NCI-H1694 (cell line): ENCODE measurements around the gene LIPG.

Experiments
- DNase-seq: peaks from one replicate; lab custom pipeline; 2025; lab: John Stamatoyannopoulos, UW

Gene LIPG

DNA sequence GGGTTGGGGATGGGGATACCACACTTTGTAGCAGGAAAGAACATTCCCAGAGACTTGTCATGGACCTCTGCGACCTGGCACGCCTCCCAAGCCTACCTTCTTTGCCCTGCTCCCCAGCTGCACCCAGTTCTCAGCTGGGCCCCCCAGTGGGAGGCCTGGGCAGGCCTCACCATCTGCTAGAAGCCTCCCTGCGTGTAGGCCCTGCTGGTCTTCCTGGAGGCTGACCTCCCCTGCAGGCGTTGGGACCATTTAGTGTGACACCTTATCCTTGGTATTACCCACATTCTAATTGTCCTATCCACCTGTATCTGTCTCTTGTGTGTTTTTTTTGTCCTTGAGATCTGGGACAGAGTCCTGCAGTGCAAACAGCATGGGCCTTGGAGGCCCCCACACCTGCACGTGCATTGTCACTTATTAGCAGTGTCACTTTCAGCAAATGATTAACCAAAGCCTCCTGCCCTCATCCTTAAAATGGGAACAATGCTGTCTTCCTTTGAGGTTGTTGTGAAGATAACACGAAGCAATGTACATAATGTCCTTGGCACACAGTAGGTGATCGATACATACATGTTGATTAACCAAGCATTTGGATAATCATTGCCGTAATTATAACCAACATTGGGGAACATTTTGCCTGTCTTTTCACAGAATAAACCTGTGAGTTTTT, 77.2 kb downstream of the LIPG start:
- DNase-seq: no peak

DNA sequence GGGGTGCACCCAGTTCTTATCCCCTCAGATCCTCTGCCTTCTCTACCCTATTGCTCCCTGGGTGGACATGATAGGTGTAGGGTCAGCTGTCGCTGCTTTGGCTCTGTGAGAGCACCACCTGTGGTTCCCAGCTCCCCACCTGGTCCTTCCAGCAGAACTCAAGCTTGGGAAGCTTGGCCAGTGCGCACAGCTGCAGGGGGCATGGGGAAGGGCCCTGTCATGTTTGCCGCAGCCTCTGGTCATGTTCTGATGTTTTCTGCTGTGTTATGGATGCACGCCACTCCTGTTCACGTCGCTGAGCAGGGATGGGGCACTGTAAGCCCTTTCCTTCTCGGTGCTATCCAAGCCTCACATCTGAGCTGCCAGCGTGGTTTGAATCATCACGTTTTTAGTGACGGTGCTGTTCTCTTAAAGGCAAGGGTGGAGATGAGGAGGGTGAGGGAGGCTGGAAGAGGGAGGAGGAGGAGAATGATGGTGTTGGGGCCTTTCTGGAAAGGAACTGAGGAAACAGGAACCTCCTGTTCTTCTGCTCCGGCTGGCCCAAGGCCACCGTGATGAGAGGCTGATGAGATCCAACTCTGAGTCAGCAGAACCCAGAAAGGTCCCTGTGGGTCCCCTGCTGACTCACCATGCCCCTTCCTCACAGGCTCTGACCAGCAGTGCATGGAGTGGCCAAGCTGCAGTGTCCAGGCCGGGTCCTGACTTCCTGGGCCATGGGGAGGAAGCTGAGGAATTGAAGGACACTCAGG, 78.0 kb downstream of the LIPG start:
- DNase-seq: no peak

DNA sequence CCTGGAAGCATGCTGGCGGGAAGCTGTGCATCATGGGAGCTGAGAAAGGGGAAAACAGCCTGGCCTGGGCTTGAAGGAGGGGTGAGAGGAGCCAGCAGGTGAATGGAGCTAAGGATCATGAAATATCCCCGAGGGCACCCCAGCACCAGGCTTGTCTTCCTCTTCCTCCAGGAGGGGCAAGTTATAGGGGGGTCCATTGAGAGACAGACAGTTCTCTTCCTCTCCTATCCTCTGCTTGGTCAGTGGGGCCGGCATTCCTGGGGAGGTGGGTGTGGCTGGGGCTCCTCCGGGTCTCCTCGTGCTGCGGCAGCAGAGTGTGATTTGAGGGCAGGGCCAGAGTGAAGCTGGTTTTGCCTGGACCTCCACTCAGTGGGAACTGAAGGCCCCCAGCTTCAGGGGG, 78.9 kb downstream of the LIPG start:
- no peak for DNase-seq

GRCh38 chr18:49645196-49645595, 83.3 kb downstream of the LIPG start:
- no peak for DNase-seq

GRCh38 chr18:49645841-49646351, 84.0 kb downstream of the LIPG start:
- DNase-seq: no peak

GRCh38 chr18:49646873-49647272, 85.0 kb downstream of the LIPG start:
- no peak for DNase-seq

DNA sequence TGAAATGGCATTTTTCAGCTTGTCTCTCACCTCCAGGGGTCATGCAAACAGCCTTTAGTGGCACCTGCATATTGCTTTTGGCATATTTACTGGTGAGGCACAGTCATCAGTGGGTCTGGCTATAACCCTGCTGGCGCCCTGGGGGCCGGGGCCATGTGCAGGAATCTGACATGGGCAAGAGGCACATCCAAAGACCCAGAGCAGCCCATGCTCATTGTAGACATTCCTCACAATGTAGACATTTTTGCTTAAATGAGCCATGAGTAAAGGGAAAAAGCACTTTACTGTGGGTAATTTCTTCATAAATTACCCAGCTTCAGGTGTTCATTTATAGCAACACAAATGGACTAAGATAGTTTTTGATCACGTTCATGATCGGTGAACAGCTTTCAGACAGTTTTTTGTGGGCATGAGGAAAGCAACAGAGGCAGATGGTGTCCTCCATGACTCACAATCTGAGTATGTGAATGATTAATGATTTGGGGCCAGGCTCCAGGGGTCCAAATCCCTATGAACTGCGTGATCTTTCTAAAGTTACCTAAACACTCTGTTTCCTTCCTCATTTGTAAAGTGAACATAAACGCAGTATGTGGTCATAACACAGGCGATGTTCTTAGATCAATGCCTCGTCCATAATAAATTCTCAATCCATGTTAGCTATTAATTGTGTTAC, 85.8 kb downstream of the LIPG start:
- peak; percentile 21 for DNase-seq

- no peak for DNase-seq
Observed at GRCh38 chr18:49648326-49648725, 86.5 kb downstream of the LIPG start.
